ENCODE measurements around the gene CACNB3.

The CACNB3 gene

GRCh38 chr12:48817873-48818830 is at the start of gene CACNB3:
Gene CACNB3 (plus strand): TSS chr12:48818496. CDS start chr12:48818930, 434 bp downstream.
- peak; percentile 74 for DNase-seq (ENCODE audit: low spot score)

GRCh38 chr12:48768736-48769135 is 49.6 kb upstream of the CACNB3 start:
- no peak for DNase-seq (ENCODE audit: low spot score)

- DNase-seq (ENCODE audit: low spot score), result no peak
Measured at GRCh38 chr12:48770756-48771155, 47.5 kb upstream of the CACNB3 start.

- no peak for DNase-seq (ENCODE audit: low spot score)
Measured at GRCh38 chr12:48771588-48772112, 46.6 kb upstream of the CACNB3 start.

- DNase-seq (ENCODE audit: low spot score), result no peak
Measured at GRCh38 chr12:48773686-48774085, 44.6 kb upstream of the CACNB3 start.

GRCh38 chr12:48774516-48774915 is 43.8 kb upstream of the CACNB3 start:
- no peak for DNase-seq (ENCODE audit: low spot score)

- DNase-seq (ENCODE audit: low spot score), result no peak
Measured at GRCh38 chr12:48775299-48775698, 43.0 kb upstream of the CACNB3 start.

- no peak for DNase-seq (ENCODE audit: low spot score)
Measured at GRCh38 chr12:48775991-48776649, 42.2 kb upstream of the CACNB3 start.

- DNase-seq (ENCODE audit: low spot score), result no peak
Measured at GRCh38 chr12:48776956-48777355, 41.3 kb upstream of the CACNB3 start.

GRCh38 chr12:48777501-48778400 is 40.5 kb upstream of the CACNB3 start:
- DNase-seq (ENCODE audit: low spot score), result no peak

GRCh38 chr12:48779869-48780268 is 38.4 kb upstream of the CACNB3 start:
- no peak for DNase-seq (ENCODE audit: low spot score)

- no peak for DNase-seq (ENCODE audit: low spot score)
Measured at GRCh38 chr12:48780381-48781025, 37.8 kb upstream of the CACNB3 start.

GRCh38 chr12:48781750-48782456 is 36.4 kb upstream of the CACNB3 start:
- DNase-seq (ENCODE audit: low spot score), result no peak

GRCh38 chr12:48782457-48783395 is 35.6 kb upstream of the CACNB3 start:
- no peak for DNase-seq (ENCODE audit: low spot score)

- no peak for DNase-seq (ENCODE audit: low spot score)
Measured at GRCh38 chr12:48783432-48783831, 34.9 kb upstream of the CACNB3 start.

GRCh38 chr12:48786591-48787544 is 31.4 kb upstream of the CACNB3 start:
- DNase-seq (ENCODE audit: low spot score), result no peak

- no peak for DNase-seq (ENCODE audit: low spot score)
Measured at GRCh38 chr12:48787791-48788523, 30.3 kb upstream of the CACNB3 start.

- no peak for DNase-seq (ENCODE audit: low spot score)
Measured at GRCh38 chr12:48788524-48788853, 29.8 kb upstream of the CACNB3 start.

Measured in LoVo (cell line).